GM21423 (cell line): Measurements from ENCODE around the gene CDC42SE2.
"Not testable (repeated sequence)": the region's sequence is repeated elsewhere in the genome, so short reads cannot be mapped to it uniquely, and the experiment has no call there.

ENCODE experiments used
- ATAC-seq: cut with Tn5 transposase; IDR thresholded peaks from one replicate; pipeline ENCODE4 v1.9.1; 2021; ENCODE audit warnings: mild to moderate bottlenecking, moderate library complexity; ENCODE audit not compliant: unreplicated experiment

Gene CDC42SE2

GRCh38 chr5:131316822-131317221 is 53.0 kb downstream of the CDC42SE2 start:
- ATAC-seq: no peak

DNA sequence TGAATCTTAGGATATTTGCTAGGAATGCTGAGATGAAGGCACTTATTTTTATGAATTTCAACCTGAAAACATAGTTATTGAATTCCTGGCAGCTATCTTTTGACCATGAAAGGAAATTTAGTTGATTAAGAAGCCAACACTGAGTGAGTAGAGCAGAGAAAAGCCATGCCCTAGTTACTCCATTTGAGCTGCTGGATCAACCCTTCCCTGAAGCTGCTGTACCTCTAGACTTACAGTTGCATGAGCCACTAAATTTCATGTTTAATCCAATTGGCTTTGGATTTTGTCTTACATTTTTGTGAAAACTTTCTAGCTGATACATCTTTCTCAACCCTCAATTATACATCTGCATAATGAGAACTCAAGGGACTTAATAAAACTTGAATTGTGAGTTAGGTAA is 54.6 kb downstream of the CDC42SE2 start:
- no peak for ATAC-seq

DNA sequence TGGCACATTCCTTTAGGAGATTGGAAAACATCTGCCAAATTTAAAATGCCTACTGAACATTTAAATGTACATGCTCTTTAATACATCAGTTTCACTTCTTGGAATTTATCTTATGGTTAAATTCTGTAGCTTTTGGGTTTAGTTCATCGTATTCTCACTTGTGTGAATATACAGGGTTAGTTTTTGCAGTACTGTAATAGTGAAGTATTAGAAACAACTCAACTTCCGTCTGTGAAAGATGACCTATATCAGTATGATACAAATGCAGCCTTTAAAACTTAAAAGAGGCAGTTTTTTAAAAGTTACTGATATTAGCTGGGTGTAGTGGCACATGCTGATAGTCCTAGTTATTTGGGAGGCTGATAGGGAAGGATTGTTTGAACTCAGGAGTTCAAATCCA is 57.2 kb downstream of the CDC42SE2 start:
- no peak for ATAC-seq

GRCh38 chr5:131322926-131323325 is 59.1 kb downstream of the CDC42SE2 start:
- ATAC-seq: no peak

- no peak for ATAC-seq
Measured at GRCh38 chr5:131323378-131323777, 59.5 kb downstream of the CDC42SE2 start.

GRCh38 chr5:131324303-131324702 is 60.5 kb downstream of the CDC42SE2 start:
- no peak for ATAC-seq

- no peak for ATAC-seq
Measured at GRCh38 chr5:131328536-131329285, 64.9 kb downstream of the CDC42SE2 start.

DNA sequence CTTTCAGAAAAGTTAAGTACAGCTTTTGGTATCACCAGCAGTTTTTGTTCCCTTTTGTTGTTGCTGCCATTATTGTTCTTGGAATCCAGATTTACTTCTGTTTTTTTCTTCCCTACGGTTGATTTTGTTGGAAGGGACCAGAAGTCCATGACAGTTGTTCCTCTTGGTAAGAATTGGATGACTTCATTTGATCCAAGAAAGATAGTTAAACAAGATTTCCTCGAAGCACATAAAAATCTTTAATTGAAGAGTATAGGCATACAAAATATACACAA is 65.4 kb downstream of the CDC42SE2 start:
- ATAC-seq: no peak

DNA sequence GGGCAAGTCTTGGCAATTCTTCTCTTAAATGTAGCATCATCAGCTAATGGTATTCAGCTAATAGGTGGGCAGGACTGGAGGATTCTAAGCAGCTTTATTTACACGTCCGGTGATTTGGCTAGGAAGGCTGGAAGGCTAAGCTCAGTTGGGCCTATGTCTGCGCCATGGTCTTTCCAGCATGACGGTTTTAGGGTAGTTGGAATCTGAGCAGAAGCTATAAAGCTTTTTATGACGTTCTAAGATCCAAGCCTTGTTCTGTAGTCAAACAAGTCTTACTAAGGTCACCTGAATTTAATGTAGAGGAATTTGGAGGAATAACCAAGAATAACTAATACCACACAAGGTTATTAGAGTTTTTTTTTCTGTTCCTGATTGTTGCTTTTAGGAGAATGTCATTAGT is 66.2 kb downstream of the CDC42SE2 start:
- ATAC-seq: no peak

DNA sequence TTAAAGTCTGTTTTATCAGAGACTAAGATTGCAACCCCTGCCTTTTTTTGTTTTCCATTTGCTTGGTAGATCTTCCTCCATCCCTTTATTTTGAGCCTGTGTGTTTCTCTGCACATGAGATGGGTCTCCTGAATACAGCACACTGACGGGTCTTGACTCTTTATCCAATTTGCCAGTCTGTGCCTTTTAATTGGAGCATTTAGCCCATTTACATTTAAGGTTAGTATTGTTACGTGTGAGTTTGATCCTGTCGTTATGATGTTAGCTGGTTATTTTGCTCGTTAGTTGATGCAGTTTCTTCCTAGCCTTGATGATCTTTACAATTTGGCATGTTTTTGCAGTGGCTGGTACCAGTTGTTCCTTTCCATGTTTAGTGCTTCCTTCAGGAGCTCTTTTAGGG is 71.9 kb downstream of the CDC42SE2 start:
- not testable (repeated sequence) for ATAC-seq

GRCh38 chr5:131336801-131337200 is 72.9 kb downstream of the CDC42SE2 start:
- ATAC-seq: not testable (repeated sequence)

DNA sequence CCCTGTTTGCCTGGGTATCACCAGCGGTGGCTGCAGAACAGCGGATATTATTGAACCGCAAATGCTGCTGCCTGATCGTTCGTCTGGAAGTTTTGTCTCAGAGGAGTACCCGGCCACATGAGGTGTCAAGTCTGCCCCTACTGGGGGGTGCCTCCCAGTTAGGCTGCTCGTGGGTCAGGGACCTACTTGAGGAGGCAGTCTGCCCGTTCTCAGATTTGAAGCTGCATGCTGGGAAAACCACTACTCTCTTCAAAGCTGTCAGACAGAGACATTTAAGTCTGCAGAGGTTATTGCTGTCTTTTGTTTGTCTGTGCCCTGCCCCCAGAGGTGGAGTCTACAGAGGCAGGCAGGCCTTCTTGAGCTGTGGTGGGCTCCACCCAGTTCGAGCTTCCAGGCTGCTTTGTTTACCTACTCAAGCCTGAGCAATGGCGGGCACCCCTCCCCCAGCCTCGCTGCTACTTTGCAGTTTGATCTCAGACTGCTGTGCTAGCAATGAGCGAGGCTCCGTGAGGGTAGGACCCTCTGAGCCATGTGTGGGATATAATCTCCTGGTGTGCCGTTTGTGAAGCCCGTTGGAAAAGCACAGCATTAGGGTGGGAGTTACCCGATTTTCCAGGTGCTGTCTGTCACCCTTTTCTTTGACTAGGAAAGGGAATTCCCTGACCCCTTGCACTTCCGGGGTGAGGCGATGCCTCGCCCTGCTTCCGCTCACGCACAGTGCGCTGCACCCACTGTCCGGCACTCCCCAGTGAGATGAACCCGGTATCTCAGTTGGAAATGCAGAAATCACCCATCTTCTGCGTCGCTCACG is 73.6 kb downstream of the CDC42SE2 start:
- ATAC-seq: not testable (repeated sequence)

- no peak for ATAC-seq
Measured at GRCh38 chr5:131338051-131338453, 74.2 kb downstream of the CDC42SE2 start.

- not testable (repeated sequence) for ATAC-seq
Measured at GRCh38 chr5:131344288-131344687, 80.4 kb downstream of the CDC42SE2 start.

- not testable (repeated sequence) for ATAC-seq
Measured at GRCh38 chr5:131346204-131346603, 82.4 kb downstream of the CDC42SE2 start.

DNA sequence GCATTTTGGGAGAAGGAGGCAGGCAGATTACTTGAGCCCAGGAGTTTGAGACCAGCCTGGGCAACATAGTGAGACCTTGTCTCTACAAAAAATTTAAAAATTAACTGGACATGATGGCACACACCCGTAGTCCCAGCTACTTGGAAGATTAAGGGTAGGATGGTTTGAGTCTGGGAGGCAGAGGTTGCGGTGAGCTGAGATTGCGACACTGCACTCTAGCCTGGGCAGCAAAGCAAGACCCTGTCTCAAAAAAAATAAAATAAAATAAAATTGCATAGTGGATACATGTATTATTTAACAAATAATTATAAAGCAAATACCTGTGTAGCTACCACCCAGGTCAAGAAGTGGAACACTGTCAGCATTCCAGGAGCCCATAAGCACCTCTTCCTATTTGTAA is 90.1 kb downstream of the CDC42SE2 start:
- no peak for ATAC-seq

DNA sequence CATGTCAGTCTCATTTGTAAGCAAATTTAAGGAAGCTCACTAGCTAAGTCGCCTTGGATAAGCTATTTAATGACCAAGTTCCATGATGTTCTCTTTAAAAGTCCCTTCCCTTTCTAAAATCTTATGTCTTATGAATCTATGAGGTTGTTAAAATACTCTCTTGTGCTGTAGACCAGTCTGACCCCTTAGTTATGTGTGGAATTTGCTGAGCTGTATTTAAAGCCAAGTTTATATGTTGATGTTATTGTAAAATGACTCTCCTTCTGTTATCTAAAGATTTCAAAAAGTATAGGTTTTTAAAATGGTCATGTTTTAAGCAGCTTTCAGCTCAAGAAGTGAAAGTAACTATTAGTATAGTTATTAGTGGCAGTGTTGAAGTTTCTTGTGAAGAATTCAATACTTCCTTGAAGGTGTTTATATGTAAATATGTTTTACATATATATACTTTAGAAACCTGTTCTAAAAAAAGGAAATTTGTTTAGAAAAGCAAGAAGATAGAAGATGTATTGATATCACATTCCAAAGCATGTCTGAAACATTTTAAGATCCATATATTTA is 92.2 kb downstream of the CDC42SE2 start:
- ATAC-seq: peak; percentile 47

GRCh38 chr5:131356619-131357018 is 92.8 kb downstream of the CDC42SE2 start:
- no peak for ATAC-seq

DNA sequence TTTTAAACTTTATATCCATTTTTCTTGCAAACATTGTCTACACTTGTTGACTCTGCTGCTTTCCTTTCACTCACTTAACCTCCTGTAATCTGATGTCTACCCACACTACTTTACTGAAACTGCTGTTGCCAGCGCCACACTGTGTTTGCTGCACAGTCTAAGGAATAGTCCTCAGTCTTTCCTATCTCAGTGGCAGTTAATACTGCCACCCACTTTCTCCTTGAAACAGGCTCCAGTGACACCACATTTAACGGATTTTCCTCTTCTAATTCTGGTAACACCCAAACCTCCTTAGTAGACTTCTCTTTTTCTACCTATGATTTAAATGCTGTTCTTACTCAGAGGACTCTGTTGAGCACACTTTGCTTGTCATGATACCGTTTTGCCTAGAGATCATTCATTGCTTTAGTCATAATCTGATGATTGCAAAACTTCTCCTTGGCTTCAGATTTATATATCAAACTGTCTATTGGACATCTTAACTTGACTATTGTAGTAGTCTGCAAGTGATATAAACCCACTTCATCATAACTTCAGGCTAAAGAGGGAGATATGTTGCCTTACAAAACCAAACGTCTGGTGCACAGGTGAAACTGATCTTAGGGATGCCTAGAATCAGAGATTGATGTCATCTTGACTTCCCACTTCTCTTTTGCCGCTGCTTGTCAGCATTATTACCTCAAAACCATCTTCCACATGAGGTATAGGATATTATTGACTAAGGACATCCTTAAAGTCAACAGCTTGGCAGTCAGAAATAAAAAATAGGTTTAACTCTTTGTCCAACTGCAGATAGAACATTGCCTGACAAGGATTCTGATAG is 94.1 kb downstream of the CDC42SE2 start:
- ATAC-seq: no peak

DNA sequence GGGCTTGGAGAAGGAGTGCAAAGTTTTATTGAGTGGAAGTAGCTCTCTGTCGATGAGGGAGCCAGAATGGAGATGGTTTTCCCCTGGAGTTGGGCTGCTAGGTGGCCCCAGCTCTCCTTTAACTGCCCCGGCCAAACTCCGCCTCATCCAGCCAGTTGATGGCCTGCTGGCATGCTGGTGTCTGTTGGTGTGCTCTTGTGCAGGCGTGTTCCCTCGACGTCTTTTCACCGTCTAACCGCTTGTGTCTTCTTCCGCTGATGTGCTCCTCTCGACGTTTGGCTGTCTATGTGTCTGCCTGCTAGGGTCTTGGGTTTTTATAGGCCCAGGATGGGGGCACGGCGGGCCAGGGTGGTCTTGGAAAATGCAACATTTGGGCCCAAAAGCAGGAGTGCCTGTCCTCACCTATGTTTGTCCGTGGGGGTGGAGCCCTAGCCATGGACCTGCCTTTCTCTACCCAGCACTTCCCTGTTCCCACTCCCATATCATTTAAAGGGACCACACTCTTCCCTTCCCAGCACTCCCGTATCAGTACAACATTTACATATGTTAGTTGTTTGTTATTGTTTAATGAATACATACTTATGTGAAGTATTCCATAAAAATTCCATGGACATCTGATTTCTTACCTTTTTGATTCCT is 97.9 kb downstream of the CDC42SE2 start:
- ATAC-seq: no peak
